Hepatocyte (in vitro differentiated cells): ENCODE results near the gene HOXB3. TPM values are rescaled to one million over a fixed set of nuclear protein-coding genes. Genes with fewer than 3 reads are reported as not detected.
A peak's percentile ranks its signal among the peaks of the same experiment; 100 is the strongest.
"Not testable (repeated sequence)": the region's sequence is repeated elsewhere in the genome, so short reads cannot be mapped to it uniquely, and the experiment has no call there.

Experiments
- DNase-seq: peaks from one replicate; pipeline ENCODE4 v3.0.0-alpha.2; 2016; ENCODE audit warnings: low spot score
- H2AFZ ChIP-seq: fragments of 200-600 bp; sonication (generic); 2 replicates; pipeline ENCODE4 v1.6.0; 2016; ENCODE audit warnings: antibody characterized with exemption, mild to moderate bottlenecking
- H3K27ac ChIP-seq: fragments of 200-600 bp; sonication (generic); 2 replicates; pipeline ENCODE4 v1.5.1; 2016; ENCODE audit warnings: mild to moderate bottlenecking
- H3K27me3 ChIP-seq: fragments of 200-600 bp; sonication (generic); 2 replicates; pipeline ENCODE4 v1.6.1; 2016
- H3K36me3 ChIP-seq: fragments of 200-600 bp; sonication (generic); replicated peaks from 2 replicates; pipeline ENCODE4 v1.5.1; 2016; ENCODE audit warnings: low read depth; ENCODE audit not compliant: insufficient read depth
- H3K4me1 ChIP-seq: fragments of 200-600 bp; sonication (generic); 2 replicates; pipeline ENCODE4 v1.5.1; 2016; ENCODE audit warnings: mild to moderate bottlenecking, moderate library complexity; ENCODE audit not compliant: insufficient read depth
- H3K4me2 ChIP-seq: fragments of 200-600 bp; sonication (generic); 2 replicates; pipeline ENCODE4 v1.6.0; 2016
- H3K4me3 ChIP-seq: fragments of 200-600 bp; sonication (generic); 2 replicates; pipeline ENCODE4 v1.5.1; 2016; ENCODE audit warnings: mild to moderate bottlenecking
- H3K79me2 ChIP-seq: fragments of 200-600 bp; sonication (generic); 2 replicates; pipeline ENCODE4 v1.6.0; 2017; ENCODE audit warnings: mild to moderate bottlenecking
- H3K9me2 ChIP-seq: fragments of 200-600 bp; sonication (generic); replicated peaks from 2 replicates; pipeline ENCODE4 v1.6.0; 2017; ENCODE audit warnings: mild to moderate bottlenecking; ENCODE audit not compliant: insufficient read depth
- H3K9me3 ChIP-seq: fragments of 200-600 bp; sonication (generic); 2 replicates; pipeline ENCODE4 v1.5.1; 2016; ENCODE audit warnings: low read depth, mild to moderate bottlenecking
- H4K20me1 ChIP-seq: fragments of 200-600 bp; sonication (generic); 2 replicates; pipeline ENCODE4 v1.6.0; 2016; ENCODE audit warnings: mild to moderate bottlenecking; ENCODE audit not compliant: insufficient read depth, poor library complexity, severe bottlenecking
- CTCF ChIP-seq: fragments of 200-600 bp; sonication (generic); IDR thresholded peaks from 2 replicates; pipeline ENCODE4 v1.5.1; 2016; ENCODE audit warnings: antibody characterized with exemption, mild to moderate bottlenecking; ENCODE audit not compliant: poor library complexity
- EZH2 ChIP-seq: fragments of 200-600 bp; sonication (generic); IDR thresholded peaks from 2 replicates; pipeline ENCODE4 v1.6.1; 2016; ENCODE audit warnings: antibody characterized with exemption, mild to moderate bottlenecking, borderline replicate concordance
- EZH2phosphoT487 ChIP-seq: fragments of 200-600 bp; sonication (generic); IDR thresholded peaks from one replicate; pipeline ENCODE4 v1.6.1; 2018; ENCODE audit warnings: antibody characterized with exemption, mild to moderate bottlenecking, low read depth, moderate library complexity; ENCODE audit not compliant: unreplicated experiment, severe bottlenecking
- WGBS: methylation state at CpG from one replicate; pipeline ENCODE4 v1.1.6; 2016; ENCODE audit warnings: low lambda C conversion rate; ENCODE audit errors: missing lambda C conversion rate; 5-methylcytosine and 5-hydroxymethylcytosine counted together
- polyA plus RNA-seq: library from polyadenylated mRNA; unstranded; fragments of >200 nt; fragmentation: Nextera tagmentation; extraction: Ambion mirVana; gene quantifications from 2 replicates; pipeline ENCODE4 v1.2.1, GENCODE V29; 2016
- total RNA-seq: library from RNA; depleted of rRNA; stranded (reverse); fragments of >200 nt; gene quantifications from 2 replicates; pipeline ENCODE4 v1.2.3, GENCODE V29; 2014

HOXB3 gene
- total and polyA plus RNA-seq, 2 experiments from 2014 or later: 1.8 to 5.9 TPM

DNA sequence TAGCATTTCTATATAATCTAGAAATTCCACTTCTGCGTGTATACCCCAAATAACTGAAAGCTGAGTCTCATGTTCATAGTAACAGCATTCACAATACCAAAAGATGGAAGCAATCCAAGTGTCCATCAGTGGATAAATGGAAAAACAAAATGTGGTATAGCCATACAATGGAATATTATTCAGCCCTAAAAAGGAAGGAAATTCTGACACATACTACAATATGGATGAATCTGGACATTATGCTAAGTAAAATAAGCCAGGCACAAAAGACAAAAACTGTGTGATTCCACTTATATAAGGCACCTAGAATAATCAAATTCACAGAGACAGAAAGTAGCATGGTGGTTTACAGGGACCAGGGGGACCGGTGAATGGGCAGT is 79.7 kb downstream of the HOXB3 start:
- no peak for TF ChIP-seq EZH2
- no peak for TF ChIP-seq EZH2phosphoT487
- no peak for TF ChIP-seq CTCF
- Histone ChIP-seq H4K20me1 (no peaks in the 10 kb centered on the region), H3K4me2 (no peak overlapping the region), H2AFZ (no peak overlapping the region), H3K4me3 (no peak overlapping the region), H3K79me2 (no peaks in the 10 kb centered on the region), H3K36me3 (no peaks in the 10 kb centered on the region), H3K27ac (no peak overlapping the region), H3K9me2 (no peaks in the 10 kb centered on the region), H3K4me1 (peaks cover 15% of the 10 kb centered on the region), H3K27me3 (peaks cover 45% of the 10 kb centered on the region), H3K9me3 (no peaks in the 10 kb centered on the region)
- WGBS: 99% methylated on average over 2 of the region's 2 CpGs
- no peak for DNase-seq

- H3K4me3 ChIP-seq, H3K27ac ChIP-seq, H3K36me3 ChIP-seq, H3K9me2 ChIP-seq, H3K4me2 ChIP-seq, H3K9me3 ChIP-seq, H3K79me2 ChIP-seq, H4K20me1 ChIP-seq, DNase-seq, H2AFZ ChIP-seq: not testable (repeated sequence)
- peaks cover 19% of the 10 kb centered on the region for H3K4me1 ChIP-seq
- WGBS: 97% methylated on average over 7 of the region's 7 CpGs
- peaks cover 43% of the 10 kb centered on the region for H3K27me3 ChIP-seq
These were observed 80.3 kb downstream of the HOXB3 start for GRCh38 chr17:48509708-48510107.

GRCh38 chr17:48506246-48506645 is 83.8 kb downstream of the HOXB3 start:
- Histone ChIP-seq H2AFZ (no peak overlapping the region), H3K27me3 (peaks cover 44% of the 10 kb centered on the region), H3K9me3 (no peaks in the 10 kb centered on the region), H3K4me2 (no peak overlapping the region), H3K4me3 (no peak overlapping the region), H3K27ac (peak overlapping the region; percentile 25), H3K9me2 (no peaks in the 10 kb centered on the region), H4K20me1 (no peaks in the 10 kb centered on the region), H3K4me1 (peaks cover 7% of the 10 kb centered on the region), H3K36me3 (no peaks in the 10 kb centered on the region), H3K79me2 (no peaks in the 10 kb centered on the region)
- DNase-seq: no peak
- 78% methylated on average over 5 of the region's 5 CpGs for WGBS
- TF ChIP-seq EZH2 (no peak), EZH2phosphoT487 (no peak), CTCF (no peak)

DNA sequence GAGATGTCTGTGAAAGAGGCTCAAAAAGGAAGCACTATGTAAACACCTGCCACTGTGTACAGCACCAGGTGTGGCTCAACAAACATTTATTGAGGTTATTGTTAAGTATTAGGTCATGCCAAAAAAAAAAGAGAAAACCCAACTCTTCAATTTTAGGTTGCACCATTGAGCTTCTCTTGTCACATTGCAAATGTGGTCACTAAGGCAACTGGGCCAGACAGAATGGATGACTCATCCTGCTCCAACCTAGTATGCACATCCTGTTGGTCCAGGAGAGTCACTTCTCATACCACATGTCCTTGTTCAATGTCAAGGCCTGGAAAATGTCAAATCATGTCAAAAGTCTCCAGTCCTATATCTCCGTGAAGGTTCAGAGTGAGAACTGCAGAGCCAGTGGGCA is 84.3 kb downstream of the HOXB3 start:
- no peak for TF ChIP-seq CTCF
- no peak for TF ChIP-seq EZH2phosphoT487
- TF ChIP-seq EZH2: no peak
- Histone ChIP-seq H3K9me3 (no peaks in the 10 kb centered on the region), H3K79me2 (no peaks in the 10 kb centered on the region), H3K4me3 (no peak overlapping the region), H3K27me3 (peaks cover 48% of the 10 kb centered on the region), H3K4me1 (peaks cover 12% of the 10 kb centered on the region), H3K9me2 (no peaks in the 10 kb centered on the region), H2AFZ (no peak overlapping the region), H3K27ac (peak overlapping the region; percentile 43), H3K36me3 (no peaks in the 10 kb centered on the region), H4K20me1 (no peaks in the 10 kb centered on the region), H3K4me2 (no peak overlapping the region)
- DNase-seq: peak; percentile 65
- 35% methylated on average over 1 of the region's 1 CpG for WGBS
